Colonic mucosa (tissue), 4 donors: ENCODE data around the gene POC1A. TPM values are rescaled to one million over a fixed set of nuclear protein-coding genes. Genes with fewer than 3 reads are reported as not detected.

Experiments
- DNase-seq: peaks from one replicate; pipeline ENCODE4 v3.0.0-alpha.2; 2020
- H3K27ac ChIP-seq: fragments of 200-600 bp; one replicate; pipeline ENCODE4 v1.8.0; 2021
- H3K27me3 ChIP-seq: fragments of 200-600 bp; one replicate; pipeline ENCODE4 v1.8.0; 2021
- H3K36me3 ChIP-seq: fragments of 200-600 bp; one replicate; pipeline ENCODE4 v1.8.0; 2021
- H3K4me1 ChIP-seq: fragments of 200-600 bp; one replicate; pipeline ENCODE4 v1.8.0; 2021; ENCODE audit warnings: mild to moderate bottlenecking
- H3K4me3 ChIP-seq: fragments of 200-600 bp; one replicate; pipeline ENCODE4 v1.8.0; 2021
- H3K9ac ChIP-seq, 2 donors: one replicate each; pipeline ENCODE4 v1.7.0; 2013; ENCODE audit warnings: control low read depth in 2 of 2, low read depth in 2 of 2, low read length in 2 of 2
- H3K9me3 ChIP-seq: fragments of 200-600 bp; one replicate; pipeline ENCODE4 v1.8.0; 2021
- intact Hi-C: fragments of 100-400 bp; cut with DNase I; formaldehyde crosslinking; loops from one replicate; pipeline ENCODE4 v1.14.1; 2022
- total RNA-seq, 2 donors: library from RNA; stranded (reverse); fragmentation: NEBNext Ultra II Directional in 1 of 2; extraction: Animal tissue kit (Norgen Biotek cat#: 25700) in 1 of 2; gene quantifications; one replicate each; pipeline ENCODE4 v1.2.1, GENCODE V29; 2021
- TF ChIP-seq, protein P1 (sequence below): fragments of 200-600 bp; IDR thresholded peaks from one replicate; pipeline ENCODE4 v1.8.0; 2022; ENCODE audit warnings: antibody characterized with exemption, mild to moderate bottlenecking
- donor health status: healthy.
- donor health status: DM: no; HTN: no; CAD: no.
- donor health status: DM: no; HTN: no; CAD: no.

Gene POC1A
- total RNA-seq, 2 donors from 2014 or later = 7.6 to 33.7 TPM

DNA sequence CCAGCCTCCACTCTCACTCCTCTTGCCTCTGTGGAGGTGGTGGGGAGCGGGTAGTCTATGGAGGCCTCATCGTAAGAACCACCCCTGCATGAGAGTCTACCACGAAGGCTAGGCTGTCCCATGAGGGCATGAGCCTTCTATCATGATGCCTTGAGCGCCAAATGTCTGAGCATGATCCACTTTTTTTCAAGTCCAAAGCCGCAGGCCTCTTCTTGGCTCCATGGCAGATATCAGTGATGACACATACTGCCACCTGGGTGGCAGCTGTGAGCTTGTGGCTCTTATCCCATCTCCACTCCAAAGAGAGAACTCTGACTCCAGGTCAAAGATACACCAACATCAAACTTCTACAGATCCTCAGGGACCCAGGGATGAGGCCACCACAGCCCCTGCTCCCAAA is 13.5 kb downstream of the POC1A start:
- Histone ChIP-seq H3K9me3 (no peaks in the 10 kb centered on the region), H3K4me3 (no peak overlapping the region), H3K4me1 (no peaks in the 10 kb centered on the region), H3K27me3 (no peaks in the 10 kb centered on the region), H3K27ac (no peak overlapping the region), H3K36me3 (no peaks in the 10 kb centered on the region), H3K9ac (no peak overlapping the region)
- DNase-seq = no peak
- intact Hi-C loops = loop anchor here (5.0 kb wide), 1 partner anchor 138 kb away; no protein-coding TSS in a partner anchor
- TF ChIP-seq, protein P1, sequence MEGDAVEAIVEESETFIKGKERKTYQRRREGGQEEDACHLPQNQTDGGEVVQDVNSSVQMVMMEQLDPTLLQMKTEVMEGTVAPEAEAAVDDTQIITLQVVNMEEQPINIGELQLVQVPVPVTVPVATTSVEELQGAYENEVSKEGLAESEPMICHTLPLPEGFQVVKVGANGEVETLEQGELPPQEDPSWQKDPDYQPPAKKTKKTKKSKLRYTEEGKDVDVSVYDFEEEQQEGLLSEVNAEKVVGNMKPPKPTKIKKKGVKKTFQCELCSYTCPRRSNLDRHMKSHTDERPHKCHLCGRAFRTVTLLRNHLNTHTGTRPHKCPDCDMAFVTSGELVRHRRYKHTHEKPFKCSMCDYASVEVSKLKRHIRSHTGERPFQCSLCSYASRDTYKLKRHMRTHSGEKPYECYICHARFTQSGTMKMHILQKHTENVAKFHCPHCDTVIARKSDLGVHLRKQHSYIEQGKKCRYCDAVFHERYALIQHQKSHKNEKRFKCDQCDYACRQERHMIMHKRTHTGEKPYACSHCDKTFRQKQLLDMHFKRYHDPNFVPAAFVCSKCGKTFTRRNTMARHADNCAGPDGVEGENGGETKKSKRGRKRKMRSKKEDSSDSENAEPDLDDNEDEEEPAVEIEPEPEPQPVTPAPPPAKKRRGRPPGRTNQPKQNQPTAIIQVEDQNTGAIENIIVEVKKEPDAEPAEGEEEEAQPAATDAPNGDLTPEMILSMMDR = no peak

DNA sequence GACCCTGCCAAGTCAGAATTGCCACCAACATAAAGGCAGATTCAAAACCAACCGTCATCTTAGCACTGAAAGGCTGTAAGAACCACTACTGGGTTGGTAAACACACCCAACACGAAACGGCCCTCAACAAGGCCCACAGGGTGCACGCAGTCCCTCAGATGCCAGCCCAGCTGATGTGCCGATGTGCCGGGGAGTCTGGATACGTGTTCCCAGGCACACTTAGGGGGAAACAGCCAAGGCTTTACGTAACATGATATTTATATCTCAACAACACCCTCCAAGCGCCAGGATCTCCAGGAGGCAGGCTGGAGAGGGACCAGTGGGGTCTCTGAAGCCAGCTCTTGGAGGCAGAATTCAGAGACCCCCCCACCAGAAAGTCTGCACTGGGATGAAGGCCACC is 14.2 kb downstream of the POC1A start:
- Histone ChIP-seq H3K9me3 (no peaks in the 10 kb centered on the region), H3K4me1 (no peaks in the 10 kb centered on the region), H3K27ac (no peak overlapping the region), H3K36me3 (no peaks in the 10 kb centered on the region), H3K9ac (no peak overlapping the region), H3K27me3 (no peaks in the 10 kb centered on the region), H3K4me3 (no peak overlapping the region)
- intact Hi-C loops = loop anchor here (5.0 kb wide), 1 partner anchor 138 kb away; no protein-coding TSS in a partner anchor
- no peak for DNase-seq
- TF ChIP-seq, protein P1 = no peak

DNA sequence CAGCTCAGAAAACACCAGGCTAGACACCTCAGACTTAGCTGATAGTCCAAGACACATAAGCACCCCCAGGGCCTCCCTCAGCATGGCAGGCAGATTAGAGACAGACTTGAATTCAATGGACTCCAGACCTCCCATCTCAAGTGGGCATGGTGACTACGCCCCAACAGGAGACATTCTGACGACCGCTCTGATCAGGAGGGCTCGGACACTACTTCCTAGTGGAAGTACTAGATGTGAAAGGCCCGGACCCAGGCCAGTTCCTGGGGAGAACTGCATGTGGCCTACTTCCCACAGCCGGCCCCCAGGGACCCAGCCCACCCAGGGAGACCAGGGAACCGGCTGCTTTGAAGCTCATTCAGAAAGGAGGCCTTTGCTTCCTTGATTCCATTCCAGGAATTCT is 16.9 kb downstream of the POC1A start:
- Histone ChIP-seq H3K9me3 (no peaks in the 10 kb centered on the region), H3K27ac (no peak overlapping the region), H3K27me3 (no peaks in the 10 kb centered on the region), H3K36me3 (no peaks in the 10 kb centered on the region), H3K9ac (no peak overlapping the region), H3K4me1 (no peaks in the 10 kb centered on the region), H3K4me3 (no peak overlapping the region)
- intact Hi-C loops = no loop called here
- no peak for DNase-seq
- TF ChIP-seq, protein P1 = no peak

DNA sequence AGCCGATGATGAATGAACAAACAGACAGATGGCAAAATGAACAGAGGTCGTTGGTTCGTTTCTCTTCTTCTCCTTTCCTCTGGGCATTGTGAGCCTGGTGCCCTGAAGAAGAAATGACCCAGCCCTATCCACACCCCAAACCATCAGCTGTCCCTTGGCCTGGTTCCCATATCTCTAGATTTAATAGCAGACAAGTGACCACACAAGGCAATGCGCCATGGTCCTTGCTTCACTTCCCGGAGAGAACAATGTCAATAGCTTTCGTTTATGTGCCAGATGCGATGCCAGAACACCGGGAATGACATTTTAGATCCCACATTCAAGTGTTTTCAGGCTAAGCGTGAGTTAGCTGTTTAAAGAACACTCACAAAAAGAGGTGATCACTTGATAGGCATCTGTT is 17.7 kb downstream of the POC1A start:
- TF ChIP-seq, protein P1 = no peak
- no peaks in the 10 kb centered on the region for H3K4me1 ChIP-seq
- no peak for DNase-seq
- no peak overlapping the region for H3K9ac ChIP-seq
- H3K36me3 ChIP-seq = no peaks in the 10 kb centered on the region
- intact Hi-C loops = no loop called here
- H3K4me3 ChIP-seq = no peak overlapping the region
- no peaks in the 10 kb centered on the region for H3K9me3 ChIP-seq
- no peaks in the 10 kb centered on the region for H3K27me3 ChIP-seq
- no peak overlapping the region for H3K27ac ChIP-seq

DNA sequence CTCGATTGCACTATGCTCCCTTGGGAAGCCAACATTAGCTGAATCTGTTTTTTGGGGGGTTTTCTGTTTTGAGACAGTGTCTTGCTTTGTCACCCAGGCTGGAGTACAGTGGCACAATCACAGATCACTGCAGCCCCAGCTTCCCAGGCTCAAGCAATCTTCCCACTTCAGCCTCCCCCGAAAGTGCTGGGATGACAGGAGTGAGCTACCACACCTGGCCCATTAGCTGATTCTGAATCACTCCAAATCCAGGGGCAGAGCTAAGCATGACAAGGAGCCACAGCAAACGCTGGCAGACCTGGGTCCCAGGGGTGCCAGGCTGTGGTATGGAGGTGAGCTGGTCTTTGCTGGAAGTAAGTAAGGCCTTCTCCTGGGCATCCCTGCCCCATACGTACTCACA is 18.9 kb downstream of the POC1A start:
- intact Hi-C loops = no loop called here
- no peak for DNase-seq
- Histone ChIP-seq H3K9ac (no peak overlapping the region), H3K4me1 (no peaks in the 10 kb centered on the region), H3K9me3 (no peaks in the 10 kb centered on the region), H3K4me3 (no peak overlapping the region), H3K27me3 (no peaks in the 10 kb centered on the region), H3K36me3 (no peaks in the 10 kb centered on the region), H3K27ac (no peak overlapping the region)
- TF ChIP-seq, protein P1 = no peak

DNA sequence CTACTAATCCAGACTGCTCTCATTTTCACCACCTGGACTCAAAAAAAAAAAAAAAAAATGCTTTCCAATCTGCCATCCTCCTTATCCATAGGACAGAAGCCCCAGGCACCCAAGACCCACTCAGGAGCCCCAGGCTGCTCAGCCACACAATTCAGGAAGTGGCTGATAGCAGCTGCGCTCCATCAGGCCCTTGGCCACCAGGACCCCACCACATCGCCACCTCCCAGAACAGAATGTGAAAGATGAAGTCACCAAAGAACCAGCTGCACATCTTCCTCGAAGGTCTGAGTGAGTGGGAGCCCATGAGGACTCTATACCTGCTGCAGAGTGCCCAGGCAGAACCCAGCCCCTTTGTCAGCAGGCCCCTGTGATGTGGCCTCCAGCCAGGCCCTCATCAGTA is 19.5 kb downstream of the POC1A start:
- Histone ChIP-seq H3K36me3 (no peaks in the 10 kb centered on the region), H3K4me1 (no peaks in the 10 kb centered on the region), H3K27me3 (no peaks in the 10 kb centered on the region), H3K9me3 (no peaks in the 10 kb centered on the region), H3K9ac (no peak overlapping the region), H3K4me3 (no peak overlapping the region), H3K27ac (no peak overlapping the region)
- TF ChIP-seq, protein P1 = no peak
- DNase-seq = no peak
- intact Hi-C loops = no loop called here
